ENCODE measurements around the gene MACO1. TPM values are rescaled to one million over a fixed set of nuclear protein-coding genes. Genes with fewer than 3 reads are reported as not detected.
"Not testable (repeated sequence)": the region's sequence is repeated elsewhere in the genome, so short reads cannot be mapped to it uniquely, and the experiment has no call there.

MACO1 gene
- polyA plus RNA-seq, 2 of the 4 experiments (the other 2 are of a cell fraction), result 6.3 to 7.5 TPM

- H3K4me1 ChIP-seq; DNase-seq (ENCODE audit: low read depth in 1 of 2, low spot score in 1 of 2); ATAC-seq; H3K4me3 ChIP-seq; CTCF ChIA-PET; H3K9me3 ChIP-seq; H3K27ac ChIP-seq; H3K4me2 ChIP-seq; POLR2A ChIA-PET; FAIRE-seq: not testable (repeated sequence)
- WGBS (ENCODE audit: missing lambda C conversion rate), result 80% methylated on average over 11 of the region's 14 CpGs
Measured at GRCh38 chr1:25412872-25413623, 17.6 kb upstream of the MACO1 start.

- ATAC-seq; H3K4me1 ChIP-seq; CTCF ChIA-PET; H3K4me2 ChIP-seq; POLR2A ChIA-PET; DNase-seq (ENCODE audit: low read depth in 1 of 2, low spot score in 1 of 2); H3K27ac ChIP-seq; H3K9me3 ChIP-seq; FAIRE-seq; H3K4me3 ChIP-seq: not testable (repeated sequence)
- WGBS (ENCODE audit: missing lambda C conversion rate), result 80% methylated on average over 1 of the region's 6 CpGs
Measured at GRCh38 chr1:25414157-25414556, 16.5 kb upstream of the MACO1 start.

- CTCF ChIA-PET; H3K4me1 ChIP-seq; H3K27ac ChIP-seq; FAIRE-seq; ATAC-seq; DNase-seq (ENCODE audit: low read depth in 1 of 2, low spot score in 1 of 2); H3K4me3 ChIP-seq; H3K9me3 ChIP-seq; H3K4me2 ChIP-seq: not testable (repeated sequence)
- POLR2A ChIA-PET, result interaction anchor here (0.6 kb wide), 1 partner anchor 181 kb away, joined by 3 read pairs; no protein-coding TSS in a partner anchor
- 40% methylated on average over 1 of the region's 1 CpG for WGBS (ENCODE audit: missing lambda C conversion rate)
Measured at GRCh38 chr1:25414578-25414977, 16.1 kb upstream of the MACO1 start.

- POLR2A ChIA-PET; H3K4me3 ChIP-seq; CTCF ChIA-PET; ATAC-seq; H3K4me2 ChIP-seq; H3K9me3 ChIP-seq; FAIRE-seq; DNase-seq (ENCODE audit: low read depth in 1 of 2, low spot score in 1 of 2); H3K27ac ChIP-seq; H3K4me1 ChIP-seq: not testable (repeated sequence)
- WGBS (ENCODE audit: missing lambda C conversion rate), result 38% methylated on average over 4 of the region's 4 CpGs
Measured at GRCh38 chr1:25417280-25417679, 13.4 kb upstream of the MACO1 start.

GRCh38 chr1:25419339-25419738 is 11.4 kb upstream of the MACO1 start:
- H3K9me3 ChIP-seq; ATAC-seq; POLR2A ChIA-PET; CTCF ChIA-PET; H3K4me2 ChIP-seq; DNase-seq (ENCODE audit: low read depth in 1 of 2, low spot score in 1 of 2); H3K4me1 ChIP-seq; H3K4me3 ChIP-seq; FAIRE-seq; H3K27ac ChIP-seq: not testable (repeated sequence)
- WGBS (ENCODE audit: missing lambda C conversion rate), result no CpG with 5 or more reads among the region's 1 CpG

GRCh38 chr1:25420715-25421114 is 10.0 kb upstream of the MACO1 start, which contains the start of gene RHCE:
RHCE (minus strand) TSS chr1:25420825; CDS start chr1:25420786, 39 bp downstream.
- H3K4me1 ChIP-seq; H3K4me3 ChIP-seq; POLR2A ChIA-PET; H3K4me2 ChIP-seq; ATAC-seq; CTCF ChIA-PET; H3K9me3 ChIP-seq; DNase-seq (ENCODE audit: low read depth in 1 of 2, low spot score in 1 of 2); H3K27ac ChIP-seq; FAIRE-seq: not testable (repeated sequence)
- 75% methylated on average over 2 of the region's 9 CpGs for WGBS (ENCODE audit: missing lambda C conversion rate)

- ATAC-seq; CTCF ChIA-PET; H3K4me1 ChIP-seq; FAIRE-seq; H3K9me3 ChIP-seq; H3K27ac ChIP-seq; POLR2A ChIA-PET; DNase-seq (ENCODE audit: low read depth in 1 of 2, low spot score in 1 of 2); H3K4me2 ChIP-seq; H3K4me3 ChIP-seq: not testable (repeated sequence)
- 79% methylated on average over 5 of the region's 6 CpGs for WGBS (ENCODE audit: missing lambda C conversion rate)
Measured at GRCh38 chr1:25423206-25423605, 7.5 kb upstream of the MACO1 start.

- POLR2A ChIA-PET, result no interaction called here
- no peak for ATAC-seq
- TF ChIP-seq MYC (IDR thresholded peaks at IDR 0.05; ENCODE audit: borderline replicate concordance, low read length) (no peak), CHD4 (IDR thresholded peaks at IDR 0.05; ENCODE audit: borderline replicate concordance) (no peak), HOXB5 (CRISPR knock-in tag; IDR thresholded peaks at IDR 0.05) (no peak), ELK1 (IDR thresholded peaks at IDR 0.05; ENCODE audit: low read depth, low read length) (no peak), KDM1A (IDR thresholded peaks at IDR 0.05; ENCODE audit: low read depth) (no peak), RCOR1 (IDR thresholded peaks at IDR 0.05; ENCODE audit: low read depth, low read length) (no peak), BCL3 (IDR thresholded peaks at IDR 0.05) (no peak), SREBF2 (IDR thresholded peaks at IDR 0.05) (no peak)
Measured at GRCh38 chr1:25425098-25426085, 5.3 kb upstream of the MACO1 start.

More at GRCh38 chr1:25425098-25426085, 5.3 kb upstream of the MACO1 start:
- DNase-seq (ENCODE audit: low read depth in 1 of 2, low spot score in 1 of 2) (no peak), FAIRE-seq (no peak)
- Histone ChIP-seq H3K4me2 (no peak overlapping the region), H3K9me3 (no peaks in the 10 kb centered on the region), H3K4me3 (no peak overlapping the region), H3K27ac (no peak overlapping the region), H3K4me1 (0 out of 3 replicates have a peak, but pooled peaks cover 2% of the 10 kb centered on the region)
- WGBS (ENCODE audit: missing lambda C conversion rate), result 73% methylated on average over 16 of the region's 16 CpGs
- CTCF ChIA-PET, result interaction anchor here (0.6 kb wide), 1 partner anchor 12 kb away, joined by 3 read pairs; no protein-coding TSS in a partner anchor

All from A549 (cell line).